Mesangial cell (primary cell): ENCODE measurements around the gene COL4A6. TPM values are rescaled to one million over a fixed set of nuclear protein-coding genes. Genes with fewer than 3 reads are reported as not detected.

Source experiments
- total RNA-seq: library from RNA; depleted of rRNA; stranded (reverse); fragments of >200 nt; gene quantifications from 2 replicates; pipeline ENCODE4 v1.2.3, GENCODE V29; 2015

COL4A6 gene
- total RNA-seq = 3.4 and 4.9 TPM in 2 replicates

DNA sequence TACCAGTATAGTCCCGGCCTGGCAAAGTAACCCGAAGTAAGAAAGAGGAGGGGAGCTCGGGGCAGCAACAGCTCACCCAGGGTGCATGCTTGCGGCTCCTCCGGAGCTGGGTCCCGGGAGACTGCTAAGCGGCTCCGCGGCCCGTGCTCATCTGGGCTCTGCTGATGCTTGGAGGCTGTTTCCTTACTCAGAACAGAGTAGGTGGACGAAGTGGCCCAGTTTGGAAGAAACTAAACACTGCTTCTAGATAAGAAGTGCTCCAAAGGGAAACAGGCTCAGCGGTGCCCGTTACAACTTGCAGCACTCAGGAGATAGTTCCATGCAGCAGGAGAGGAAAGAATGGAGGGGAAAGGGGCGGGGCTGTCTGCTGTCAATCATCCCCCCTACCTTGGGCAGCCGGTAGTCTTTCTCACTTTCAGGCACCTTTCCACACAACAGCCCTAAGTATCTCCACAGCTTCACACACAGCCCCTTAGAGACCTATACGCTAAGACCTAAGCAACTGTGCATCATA, at the start of gene COL4A6:
Gene COL4A6, minus strand, starts transcription at position 313 of the 514 bp plus-strand sequence. Its CDS starts 226 bp downstream, at position 87.

GRCh38 chrX:108439426-108439942, 1.3 kb upstream of the COL4A6 start, which contains the start of gene COL4A5:
Gene COL4A5 (plus strand): TSS chrX:108439838. CDS start chrX:108440126, 288 bp downstream.

Other genes starting within 250 kb of the COL4A6 start
- 19.6 and 49.3 TPM in 2 replicates for gene COL4A5, start 1.4 kb upstream of the COL4A6 start, total RNA-seq